PC-9 (cell line): ENCODE results near the gene LRRC28. TPM values are rescaled to one million over a fixed set of nuclear protein-coding genes. Genes with fewer than 3 reads are reported as not detected.
"Not testable (repeated sequence)": the region's sequence is repeated elsewhere in the genome, so short reads cannot be mapped to it uniquely, and the experiment has no call there.

ENCODE experiments used
- BruUV-seq: library from RNA; stranded (reverse); fragments of 400-500 nt; replicated peaks from 2 replicates; lab custom pipeline; 2021; lab: Mats Ljungman, UMichigan
- CTCF ChIA-PET: fragments of 300-600 bp; sonication (Branson Sonifier 250); formaldehyde crosslinking; loops from one replicate; lab custom pipeline; 2022; ENCODE audit warnings: antibody characterized with exemption; lab: Charles Lee
- POLR2A ChIA-PET: fragments of 300-600 bp; sonication (Branson Sonifier 250); formaldehyde crosslinking; loops from one replicate; lab custom pipeline; 2022; ENCODE audit warnings: antibody characterized with exemption; ENCODE audit not compliant: unreplicated experiment; lab: Charles Lee
- DNase-seq, 2 experiments: peaks; one replicate each; pipeline versions ENCODE4 v3.0.0 to v3.0.0-alpha.2; 2015 to 2022; ENCODE audit warnings: mixed read lengths in 1 of 2
- H2AFZ ChIP-seq: fragments of 200-600 bp; sonication (generic); 2 replicates; pipeline ENCODE4 v1.8.1; 2017; ENCODE audit warnings: antibody characterized with exemption
- H3F3A ChIP-seq: fragments of 200-600 bp; sonication (generic); 2 replicates; pipeline ENCODE4 v1.8.1; 2017; ENCODE audit warnings: antibody characterized with exemption, mild to moderate bottlenecking, low read depth; ENCODE audit not compliant: insufficient read depth
- H3K27ac ChIP-seq: fragments of 200-600 bp; sonication (generic); 2 replicates; pipeline ENCODE4 v1.6.1; 2016; ENCODE audit warnings: mixed run types
- H3K27me3 ChIP-seq: fragments of 200-600 bp; sonication (generic); 2 replicates; pipeline ENCODE4 v1.6.1; 2016; ENCODE audit warnings: low read depth, mixed run types; ENCODE audit not compliant: insufficient read depth
- H3K36me3 ChIP-seq: fragments of 200-600 bp; sonication (generic); 2 replicates; pipeline ENCODE4 v1.6.1; 2016; ENCODE audit warnings: low read depth, mixed run types
- H3K4me1 ChIP-seq: fragments of 200-600 bp; sonication (generic); replicated peaks from 2 replicates; pipeline ENCODE4 v1.6.1; 2016; ENCODE audit warnings: mixed run types; ENCODE audit not compliant: insufficient read depth
- H3K4me2 ChIP-seq: fragments of 200-600 bp; sonication (generic); 2 replicates; pipeline ENCODE4 v1.6.1; 2017; ENCODE audit warnings: mixed run types
- H3K4me3 ChIP-seq: fragments of 200-600 bp; sonication (generic); 2 replicates; pipeline ENCODE4 v1.6.1; 2016; ENCODE audit warnings: mixed run types
- H3K79me2 ChIP-seq: fragments of 200-600 bp; sonication (generic); 2 replicates; pipeline ENCODE4 v1.6.1; 2017; ENCODE audit warnings: low read depth, mixed run types
- H3K9me2 ChIP-seq: fragments of 200-600 bp; sonication (generic); 2 replicates; pipeline ENCODE4 v1.8.1; 2017; ENCODE audit warnings: mild to moderate bottlenecking; ENCODE audit not compliant: insufficient read depth
- H3K9me3 ChIP-seq: fragments of 200-600 bp; sonication (generic); 2 replicates; pipeline ENCODE4 v1.8.1; 2016; ENCODE audit warnings: low read depth; ENCODE audit not compliant: insufficient read depth
- H4K20me1 ChIP-seq: fragments of 200-600 bp; sonication (generic); 2 replicates; pipeline ENCODE4 v1.8.1; 2017; ENCODE audit not compliant: insufficient read depth
- CTCF ChIP-seq: fragments of 200-600 bp; sonication (generic); conservative IDR thresholded peaks from 2 replicates; pipeline ENCODE4 v1.6.1; 2017; ENCODE audit warnings: mixed run types, antibody characterized with exemption, mild to moderate bottlenecking, moderate library complexity
- EZH2 ChIP-seq: fragments of 200-600 bp; sonication (generic); IDR thresholded peaks from 2 replicates; pipeline ENCODE4 v1.8.0; 2017; ENCODE audit warnings: antibody characterized with exemption, low read depth
- intact Hi-C: fragments of 100-400 bp; cut with micrococcal nuclease; formaldehyde crosslinking; loops from one replicate; pipeline ENCODE4 v1.10.0; 2022; ENCODE audit not compliant: unreplicated experiment
- total RNA-seq: library from RNA; stranded (reverse); gene quantifications from 2 replicates; pipeline ENCODE4 v1.2.3, GENCODE V29; 2021

Gene LRRC28
- total RNA-seq, 1 experiment from 2014 or later, result 13.5 TPM

GRCh38 chr15:99399061-99399460, 147.8 kb downstream of the LRRC28 start:
- BruUV-seq, result no TSS peak
- H3K36me3 ChIP-seq, result no peaks in the 10 kb centered on the region
- ChIA-PET CTCF (no interaction called here), POLR2A (no interaction called here)
- no peaks in the 10 kb centered on the region for H4K20me1 ChIP-seq
- intact Hi-C loops, result no loop called here
- H3K4me2 ChIP-seq, result no peak overlapping the region
- no peak overlapping the region for H2AFZ ChIP-seq
- TF ChIP-seq EZH2, result no peak
- TF ChIP-seq CTCF, result no peak
- H3F3A ChIP-seq, result no peaks in the 10 kb centered on the region
- H3K4me3 ChIP-seq, result no peak overlapping the region
- no peaks in the 10 kb centered on the region for H3K9me2 ChIP-seq
- DNase-seq, result no peak
- H3K79me2 ChIP-seq, result no peaks in the 10 kb centered on the region
- H3K27ac ChIP-seq, result no peak overlapping the region
- H3K4me1 ChIP-seq, result no peaks in the 10 kb centered on the region
- H3K27me3 ChIP-seq, result no peaks in the 10 kb centered on the region
- no peaks in the 10 kb centered on the region for H3K9me3 ChIP-seq

GRCh38 chr15:99399618-99400017, 148.3 kb downstream of the LRRC28 start:
- ChIA-PET CTCF (no interaction called here), POLR2A (no interaction called here)
- no TSS peak for BruUV-seq
- Histone ChIP-seq H3F3A (no peaks in the 10 kb centered on the region), H3K27me3 (no peaks in the 10 kb centered on the region), H4K20me1 (no peaks in the 10 kb centered on the region), H3K4me3 (no peak overlapping the region), H3K36me3 (no peaks in the 10 kb centered on the region), H3K9me3 (no peaks in the 10 kb centered on the region), H3K4me1 (no peaks in the 10 kb centered on the region), H3K9me2 (no peaks in the 10 kb centered on the region), H2AFZ (no peak overlapping the region), H3K4me2 (no peak overlapping the region), H3K79me2 (no peaks in the 10 kb centered on the region), H3K27ac (no peak overlapping the region)
- intact Hi-C loops, result no loop called here
- no peak for DNase-seq
- TF ChIP-seq CTCF (no peak), EZH2 (no peak)

- POLR2A ChIA-PET, H3K27me3 ChIP-seq, BruUV-seq, H3K36me3 ChIP-seq, H4K20me1 ChIP-seq, H3K4me3 ChIP-seq, DNase-seq, CTCF ChIA-PET, H3K4me2 ChIP-seq, H3K79me2 ChIP-seq, intact Hi-C loops, H3K4me1 ChIP-seq, H3F3A ChIP-seq, H3K9me2 ChIP-seq, H2AFZ ChIP-seq, H3K9me3 ChIP-seq, H3K27ac ChIP-seq: not testable (repeated sequence)
These were observed 149.9 kb downstream of the LRRC28 start for GRCh38 chr15:99401216-99401615.

- H2AFZ ChIP-seq, result no peak overlapping the region
- intact Hi-C loops, result no loop called here
- H3K4me3 ChIP-seq, result no peak overlapping the region
- H3K4me2 ChIP-seq, result no peak overlapping the region
- CTCF ChIA-PET, result no interaction called here
- H3K27me3 ChIP-seq, result no peaks in the 10 kb centered on the region
- POLR2A ChIA-PET, result no interaction called here
- H3K9me2 ChIP-seq, result no peaks in the 10 kb centered on the region
- H3K27ac ChIP-seq, result no peak overlapping the region
- H3K4me1 ChIP-seq, result no peaks in the 10 kb centered on the region
- no peaks in the 10 kb centered on the region for H3K36me3 ChIP-seq
- no peaks in the 10 kb centered on the region for H3K79me2 ChIP-seq
- no peaks in the 10 kb centered on the region for H3K9me3 ChIP-seq
- TF ChIP-seq EZH2 (no peak), CTCF (no peak)
- H4K20me1 ChIP-seq, result no peaks in the 10 kb centered on the region
- no TSS peak for BruUV-seq
- no peak for DNase-seq
- no peaks in the 10 kb centered on the region for H3F3A ChIP-seq
These were observed 150.9 kb downstream of the LRRC28 start for GRCh38 chr15:99402014-99402729.
